Effector CD4-positive, alpha-beta T cell (primary cell): Measurements from ENCODE around the gene SPIN3.
"Not testable (repeated sequence)": the region's sequence is repeated elsewhere in the genome, so short reads cannot be mapped to it uniquely, and the experiment has no call there.

Experiments
- DNase-seq: peaks from one replicate; pipeline ENCODE4 v3.0.0-alpha.2; 2020
- total RNA-seq: gene quantifications from one replicate; lab custom pipeline; 2026; lab: John Stamatoyannopoulos, UW

Gene SPIN3
- 14.1 reads per million, percentile 39 among the genes with 10 or more reads in this experiment for total RNA-seq

DNA sequence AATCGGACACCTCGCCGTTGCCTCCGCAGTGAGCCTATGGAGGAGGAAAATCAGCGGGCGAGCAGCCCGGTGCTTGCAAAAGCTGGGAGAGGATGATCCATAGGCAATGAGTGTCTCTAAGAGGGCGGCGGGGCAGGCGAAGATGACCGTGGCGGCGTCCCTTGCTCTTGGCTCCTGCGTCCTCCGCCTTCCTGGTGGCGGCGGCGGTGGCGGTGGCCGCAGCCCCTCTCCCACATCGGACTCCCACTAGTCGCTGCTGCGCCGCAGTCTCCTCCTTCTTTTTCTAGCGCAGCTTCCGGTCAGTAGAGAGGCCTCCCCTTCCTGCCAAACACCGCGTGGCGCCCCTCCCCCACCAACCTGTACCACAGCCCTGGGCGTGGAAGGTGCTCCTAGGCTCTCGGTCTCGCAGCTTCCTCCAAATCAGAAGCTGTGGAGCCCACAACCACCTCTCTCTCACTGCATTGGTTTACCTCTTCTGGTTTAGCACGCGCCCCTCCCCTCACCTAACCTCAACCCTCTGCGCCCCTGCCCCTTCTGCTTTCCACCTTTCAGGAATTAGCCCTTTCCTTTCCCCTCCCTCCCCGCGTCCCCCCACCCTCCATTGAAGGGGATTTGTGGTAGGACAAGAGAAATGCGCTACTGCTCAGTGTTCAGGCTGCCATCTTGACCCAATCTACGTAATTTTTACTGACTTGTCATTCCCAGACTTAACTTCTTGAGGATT lies at the start of gene SPIN3:
SPIN3 (minus strand) TSS at position 271 of the 724 bp plus-strand sequence. CDS start 594 bp downstream, outside the sequence.
- peak; percentile 25 for DNase-seq

- DNase-seq, result no peak
These were observed 48.9 kb upstream of the SPIN3 start for GRCh38 chrX:57044245-57044644.

- DNase-seq, result not testable (repeated sequence)
These were observed 41.9 kb upstream of the SPIN3 start for GRCh38 chrX:57037265-57037664.

GRCh38 chrX:56994375-56995270 lies 718 bp downstream of the SPIN3 start:
- no peak for DNase-seq

- DNase-seq, result no peak
These were observed 7.6 kb downstream of the SPIN3 start for GRCh38 chrX:56987741-56988140.

DNA sequence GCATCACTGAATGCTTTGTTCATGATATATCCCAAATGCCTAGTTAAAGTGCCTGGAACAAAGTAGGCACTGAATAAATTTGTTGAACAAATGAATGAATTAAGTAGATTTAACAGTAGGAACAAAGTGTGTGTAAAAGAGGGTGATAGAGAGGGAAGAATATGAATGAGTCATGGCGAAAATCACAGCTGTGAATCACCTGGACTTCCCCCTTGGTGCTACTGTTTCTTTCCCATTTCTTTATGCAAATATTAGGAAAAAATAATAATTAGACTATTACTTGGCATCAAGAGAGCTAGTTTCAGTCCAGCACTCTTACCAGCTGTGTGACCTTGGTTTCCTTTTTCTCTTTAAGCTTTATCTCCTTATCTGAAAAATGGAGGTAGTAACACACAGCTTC lies 9.2 kb downstream of the SPIN3 start:
- no peak for DNase-seq

DNA sequence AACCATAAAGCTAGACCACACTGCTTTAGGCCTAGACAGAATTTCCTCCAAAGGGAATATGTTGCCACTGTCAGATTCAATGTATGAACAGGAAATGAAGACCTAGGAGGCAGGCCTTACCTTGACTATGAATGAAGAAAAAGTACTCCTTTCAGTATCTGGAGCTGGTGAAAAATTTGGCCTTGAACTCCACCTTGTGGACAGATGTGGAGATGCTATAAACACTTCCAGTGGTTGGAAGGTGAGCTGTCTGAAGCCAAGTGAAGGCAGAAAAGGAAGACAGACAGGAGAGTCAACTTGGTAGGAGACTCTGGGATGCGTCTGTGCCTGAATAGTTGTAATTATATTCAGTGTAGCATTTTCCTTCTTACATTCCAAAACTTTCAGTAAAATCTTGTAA lies 17.2 kb downstream of the SPIN3 start:
- DNase-seq, result peak; percentile 20

DNA sequence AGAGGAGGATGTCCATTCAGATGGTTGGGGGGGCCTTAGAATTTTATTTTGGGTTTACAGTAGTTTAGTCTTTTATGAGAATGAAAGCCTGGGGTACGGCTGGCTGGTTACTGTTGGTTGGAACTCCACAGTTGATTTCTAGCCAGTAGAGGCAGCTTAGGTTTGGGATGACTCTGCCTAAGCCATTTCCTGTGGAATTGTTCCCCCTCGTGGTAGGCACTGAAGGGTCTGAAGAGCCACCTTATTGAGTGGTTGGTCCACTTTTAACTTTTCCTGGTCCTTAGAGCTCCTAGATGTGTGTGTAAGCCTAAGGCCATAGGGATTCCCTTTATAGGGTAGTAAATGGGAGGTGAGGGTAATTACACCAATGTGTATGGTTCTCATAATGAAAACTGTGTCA lies 19.7 kb downstream of the SPIN3 start:
- no peak for DNase-seq

GRCh38 chrX:56974408-56974807 lies 20.9 kb downstream of the SPIN3 start:
- no peak for DNase-seq

DNA sequence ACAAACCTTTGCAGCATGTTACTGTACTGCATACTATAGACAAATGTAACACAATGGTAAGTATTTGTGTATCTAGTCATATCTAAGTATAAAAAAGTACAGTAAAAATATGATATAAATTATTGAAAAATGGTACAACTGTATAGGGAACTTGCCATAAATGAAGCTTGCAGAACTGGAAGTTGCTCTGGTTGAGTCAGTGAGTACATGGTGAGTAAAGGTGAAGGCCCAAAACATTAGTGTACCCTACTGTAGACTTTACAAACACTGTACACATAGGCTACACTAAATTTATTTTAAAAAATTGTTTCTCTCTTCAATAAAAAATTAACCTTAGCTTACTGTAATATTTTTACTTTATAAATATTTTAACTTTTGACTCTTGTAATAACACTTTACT lies 25.8 kb downstream of the SPIN3 start:
- no peak for DNase-seq

- no peak for DNase-seq
These were observed 26.4 kb downstream of the SPIN3 start for GRCh38 chrX:56968980-56969379.

DNA sequence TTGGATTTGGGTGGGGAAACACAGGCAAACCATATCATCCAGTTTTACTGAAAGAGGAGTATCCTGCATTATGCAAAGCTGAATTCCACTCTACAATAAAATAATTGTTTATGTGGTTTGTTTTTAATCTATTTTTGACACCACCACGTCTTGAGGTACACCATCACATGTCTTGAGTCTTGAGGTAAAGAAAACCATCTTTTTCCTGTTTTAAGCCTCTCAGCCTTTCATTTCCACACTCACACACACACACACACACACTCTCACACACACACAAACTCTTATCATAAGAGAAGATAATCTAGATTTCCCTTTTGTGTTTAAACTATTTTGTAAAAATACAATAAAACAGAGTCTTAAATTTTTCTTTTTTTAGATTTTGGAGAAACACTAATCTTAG lies 32.0 kb downstream of the SPIN3 start:
- no peak for DNase-seq

- no peak for DNase-seq
These were observed 47.6 kb downstream of the SPIN3 start for GRCh38 chrX:56947699-56948098.

GRCh38 chrX:56946201-56946600 lies 49.1 kb downstream of the SPIN3 start:
- DNase-seq, result not testable (repeated sequence)

- not testable (repeated sequence) for DNase-seq
These were observed 50.1 kb downstream of the SPIN3 start for GRCh38 chrX:56945226-56945625.

DNA sequence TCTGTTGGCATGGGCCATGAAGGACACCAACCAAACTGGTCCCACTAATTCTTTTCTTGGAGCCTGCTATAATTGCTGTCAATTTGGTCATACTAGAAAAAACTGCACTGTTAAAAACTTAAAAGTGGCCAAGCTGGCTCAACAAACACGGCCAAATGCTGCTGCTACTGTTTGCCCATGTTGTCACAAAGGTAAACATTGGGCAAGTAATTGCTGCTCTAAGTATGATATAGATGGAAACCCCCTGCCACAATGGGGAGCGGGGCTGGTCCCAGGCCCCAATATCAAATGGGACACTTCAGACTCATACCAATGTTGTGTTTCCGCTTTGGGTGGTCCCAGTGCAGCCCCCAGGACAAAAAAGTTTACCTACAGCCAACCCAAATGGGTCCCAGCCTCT lies 52.1 kb downstream of the SPIN3 start:
- no peak for DNase-seq
